SK-N-SH (cell line): ENCODE measurements around the gene WDR77. TPM values are rescaled to one million over a fixed set of nuclear protein-coding genes. Genes with fewer than 3 reads are reported as not detected.
A peak's percentile ranks its signal among the peaks of the same experiment; 100 is the strongest.

Source experiments
- CTCF ChIA-PET: fragments of 300-600, 350-600 bp; formaldehyde crosslinking; extraction: SDS; loops from one replicate; lab custom pipeline; 2021; lab: Yijun Ruan, JAX
- POLR2A ChIA-PET: fragments of 350-600 bp; sonication (Branson Sonifier 250); formaldehyde crosslinking; extraction: SDS; loops from one replicate; lab custom pipeline; 2020; ENCODE audit warnings: antibody characterized with exemption, inconsistent platforms; lab: Yijun Ruan, JAX
- DNase-seq: peaks from one replicate; pipeline ENCODE4 v3.0.0; 2012
- H2AFZ ChIP-seq: fragments of 200-600 bp; sonication (generic); 2 replicates; pipeline ENCODE4 v1.8.1; 2016; ENCODE audit warnings: antibody characterized with exemption, mild to moderate bottlenecking, low read depth
- H3F3A ChIP-seq: fragments of 200-600 bp; sonication (generic); replicated peaks from 2 replicates; pipeline ENCODE3; 2016; ENCODE audit warnings: antibody characterized with exemption, mild to moderate bottlenecking; ENCODE audit not compliant: insufficient read depth
- H3K27ac ChIP-seq, 2 experiments: fragments of 200-500 bp in 1 of 2; fragments of 200-600 bp in 1 of 2; sonication (Bioruptor generic) in 1 of 2; sonication (generic), shearing (Covaris generic) in 1 of 2; 2 replicates each; pipeline versions ENCODE4 v1.5.1 to v1.6.1; 2014 to 2016; ENCODE audit warnings: low read depth in 2 of 2, inconsistent platforms in 1 of 2, low read length in 1 of 2, mild to moderate bottlenecking in 1 of 2, mixed read lengths in 1 of 2
- H3K27me3 ChIP-seq: fragments of 200-600 bp; sonication (generic), shearing (Covaris generic); 2 replicates; pipeline ENCODE4 v1.6.1; 2016; ENCODE audit warnings: mixed run types; ENCODE audit not compliant: insufficient read depth
- H3K36me3 ChIP-seq, 2 experiments: fragments of 200-500 bp in 1 of 2; fragments of 200-600 bp in 1 of 2; sonication (Bioruptor generic) in 1 of 2; sonication (generic) in 1 of 2; replicated peaks in 1 of 2; 2 replicates each; pipeline versions ENCODE3 to v1.5.1; 2014 to 2016; ENCODE audit warnings: low read length in 1 of 2, mild to moderate bottlenecking in 1 of 2; ENCODE audit not compliant: insufficient read depth in 2 of 2, control insufficient read depth in 1 of 2
- H3K4me1 ChIP-seq, 2 experiments: fragments of 200-500 bp in 1 of 2; fragments of 200-600 bp in 1 of 2; sonication (Bioruptor generic) in 1 of 2; sonication (generic), shearing (Covaris generic) in 1 of 2; 2 replicates each; pipeline versions ENCODE4 v1.5.1 to v1.6.1; 2014 to 2016; ENCODE audit warnings: low read depth in 1 of 2, low read length in 1 of 2, mixed run types in 1 of 2; ENCODE audit not compliant: insufficient read depth in 2 of 2, control insufficient read depth in 1 of 2
- H3K4me2 ChIP-seq: fragments of 200-600 bp; sonication (generic), shearing (Covaris generic); 2 replicates; pipeline ENCODE4 v1.6.1; 2017; ENCODE audit warnings: mixed run types
- H3K4me3 ChIP-seq, 2 experiments: fragments of 200-500 bp in 1 of 2; fragments of 200-600 bp in 1 of 2; sonication (Bioruptor generic) in 1 of 2; sonication (generic), shearing (Covaris generic) in 1 of 2; 2 replicates each; pipeline versions ENCODE4 v1.5.1 to v1.8.1; 2014 to 2016; ENCODE audit warnings: low read depth in 2 of 2, inconsistent platforms in 1 of 2, low read length in 1 of 2, mild to moderate bottlenecking in 1 of 2, mixed read lengths in 1 of 2, moderate library complexity in 1 of 2
- H3K79me2 ChIP-seq: fragments of 200-600 bp; sonication (generic); 2 replicates; pipeline ENCODE4 v1.8.1; 2017; ENCODE audit warnings: mild to moderate bottlenecking; ENCODE audit not compliant: insufficient read depth
- H3K9ac ChIP-seq: fragments of 200-600 bp; sonication (generic); 2 replicates; pipeline ENCODE4 v1.6.1; 2017; ENCODE audit warnings: mixed run types
- H3K9me2 ChIP-seq: fragments of 200-600 bp; sonication (generic); 2 replicates; pipeline ENCODE4 v1.6.1; 2017; ENCODE audit warnings: mixed run types
- H3K9me3 ChIP-seq: fragments of 200-600 bp; sonication (generic); 2 replicates; pipeline ENCODE4 v1.6.1; 2017; ENCODE audit warnings: mixed run types, mild to moderate bottlenecking, moderate library complexity
- H4K20me1 ChIP-seq: fragments of 200-600 bp; sonication (generic); 2 replicates; pipeline ENCODE4 v1.6.1; 2017; ENCODE audit warnings: mild to moderate bottlenecking, mixed run types; ENCODE audit not compliant: insufficient read depth
- CHD2 ChIP-seq: fragments of 150-350 bp; IDR thresholded peaks from 2 replicates; pipeline ENCODE4 v1.6.1; 2018; ENCODE audit warnings: low read length; ENCODE audit not compliant: partially characterized antibody
- CTCF ChIP-seq: fragments of 200-600 bp; sonication (generic); IDR thresholded peaks from 2 replicates; pipeline ENCODE4 v1.6.1; 2017; ENCODE audit warnings: antibody characterized with exemption, mild to moderate bottlenecking, moderate library complexity
- EZH2phosphoT487 ChIP-seq: fragments of 200-600 bp; sonication (generic); IDR thresholded peaks from 2 replicates; pipeline ENCODE4 v1.6.1; 2017; ENCODE audit warnings: low read depth, mixed run types, mild to moderate bottlenecking, antibody characterized with exemption, moderate library complexity, borderline replicate concordance
- FOXJ3 ChIP-seq: sonication (generic); formaldehyde crosslinking; IDR thresholded peaks from 2 replicates; pipeline ENCODE4 v1.5.1; 2020; ENCODE audit warnings: mild to moderate bottlenecking, missing genetic modification reagents
- GATA2 ChIP-seq: sonication (generic); formaldehyde crosslinking; IDR thresholded peaks from 2 replicates; pipeline ENCODE4 v1.5.0; 2020; ENCODE audit warnings: mild to moderate bottlenecking, missing genetic modification reagents
- IRF3 ChIP-seq: fragments of 150-350 bp; IDR thresholded peaks from 2 replicates; pipeline ENCODE4 v1.6.1; 2016; ENCODE audit warnings: mild to moderate bottlenecking, low read depth, low read length
- JUND ChIP-seq: IDR thresholded peaks from 2 replicates; pipeline ENCODE4 v1.4.0; 2012
- MAX ChIP-seq: IDR thresholded peaks from 2 replicates; pipeline ENCODE4 v1.4.0; 2012; ENCODE audit warnings: low read depth
- NFIC ChIP-seq: IDR thresholded peaks from 2 replicates; pipeline ENCODE4 v1.4.0; 2012; ENCODE audit warnings: borderline replicate concordance
- RAD21 ChIP-seq: IDR thresholded peaks from 2 replicates; pipeline ENCODE4 v1.6.1; 2012; ENCODE audit warnings: mild to moderate bottlenecking, low read length
- SMC3 ChIP-seq: IDR thresholded peaks from 2 replicates; pipeline ENCODE4 v1.6.1; 2012; ENCODE audit warnings: low read depth, low read length, improper control_type of control experiment
- WGBS: methylation state at CpG from one replicate; pipeline ENCODE4 v1.1.6; 2017; ENCODE audit warnings: low lambda C conversion rate; 5-methylcytosine and 5-hydroxymethylcytosine counted together
- polyA plus RNA-seq, 3 experiments: library from polyadenylated mRNA; depleted of rRNA; stranded (reverse); fragments of >200 nt; gene quantifications; 2 replicates each; pipeline ENCODE4 v1.2.3, GENCODE V29; 2012

WDR77 gene
- polyA plus RNA-seq, 1 of the 3 experiments (the other 2 are of a cell fraction) = 97.1 TPM

GRCh38 chr1:111481387-111482221 lies 32.5 kb upstream of the WDR77 start:
- Histone ChIP-seq H3K79me2 (no peaks in the 10 kb centered on the region), H3K36me3 (peaks cover 0 to 4% of the 10 kb centered on the region in 2 experiments), H3K27me3 (no peaks in the 10 kb centered on the region), H3K9ac (no peak overlapping the region)
- POLR2A ChIA-PET = no interaction called here
- TF ChIP-seq SMC3 (peak; percentile 67), IRF3 (no peak), RAD21 (peak; percentile 82), CTCF (peak; percentile 62)
- TF ChIP-seq, all 33 proteins: peak for 3
- no peaks in the 10 kb centered on the region for H4K20me1 ChIP-seq
- CTCF ChIA-PET = interaction anchor here (0.6 to 2.8 kb wide), 14 partner anchors 12 to 888 kb away, joined by 3 to 10 read pairs (median 3); no protein-coding TSS in a partner anchor
- no peak overlapping the region for H3K4me3 ChIP-seq
- peaks cover 0 to 3% of the 10 kb centered on the region in 2 experiments; a peak in 1 of 4 replicates for H3K4me1 ChIP-seq
- H3K9me3 ChIP-seq = no peaks in the 10 kb centered on the region
- DNase-seq = peak; percentile 62
- no peak overlapping the region for H3K4me2 ChIP-seq
- H3F3A ChIP-seq = no peaks in the 10 kb centered on the region
- H2AFZ ChIP-seq = no peak overlapping the region
- no peaks in the 10 kb centered on the region for H3K9me2 ChIP-seq
- H3K27ac ChIP-seq = no peak overlapping the region
- WGBS = 58% methylated on average over 8 of the region's 8 CpGs

GRCh38 chr1:111480674-111481073 lies 31.6 kb upstream of the WDR77 start:
- no peaks in the 10 kb centered on the region for H3F3A ChIP-seq
- no peak for DNase-seq
- no peak overlapping the region for H3K4me3 ChIP-seq
- CTCF ChIA-PET = interaction anchor here (0.7 to 2.8 kb wide), 6 partner anchors 13 to 889 kb away, joined by 3 to 10 read pairs (median 3); no protein-coding TSS in a partner anchor
- peaks cover 0 to 4% of the 10 kb centered on the region in 2 experiments for H3K36me3 ChIP-seq
- no peak overlapping the region for H3K4me2 ChIP-seq
- H3K4me1 ChIP-seq = peaks cover 0 to 3% of the 10 kb centered on the region in 2 experiments; a peak in 1 of 4 replicates
- H3K9me3 ChIP-seq = no peaks in the 10 kb centered on the region
- no peak overlapping the region for H3K27ac ChIP-seq
- POLR2A ChIA-PET = no interaction called here
- no peak for TF ChIP-seq MAX
- TF ChIP-seq EZH2phosphoT487 = no peak
- TF ChIP-seq GATA2 (CRISPR knock-in tag) = no peak
- no peak for TF ChIP-seq NFIC
- TF ChIP-seq JUND = no peak
- no peak for TF ChIP-seq CHD2
- no peak for TF ChIP-seq FOXJ3 (CRISPR knock-in tag)
- TF ChIP-seq, all 33 proteins: peak for 0
- H2AFZ ChIP-seq = no peak overlapping the region
- H3K79me2 ChIP-seq = no peaks in the 10 kb centered on the region
- H3K9me2 ChIP-seq = no peaks in the 10 kb centered on the region
- H4K20me1 ChIP-seq = no peaks in the 10 kb centered on the region
- H3K9ac ChIP-seq = no peak overlapping the region
- 31% methylated on average over 1 of the region's 1 CpG for WGBS
- no peaks in the 10 kb centered on the region for H3K27me3 ChIP-seq
